ENCODE results near the gene HORMAD2.

DNA sequence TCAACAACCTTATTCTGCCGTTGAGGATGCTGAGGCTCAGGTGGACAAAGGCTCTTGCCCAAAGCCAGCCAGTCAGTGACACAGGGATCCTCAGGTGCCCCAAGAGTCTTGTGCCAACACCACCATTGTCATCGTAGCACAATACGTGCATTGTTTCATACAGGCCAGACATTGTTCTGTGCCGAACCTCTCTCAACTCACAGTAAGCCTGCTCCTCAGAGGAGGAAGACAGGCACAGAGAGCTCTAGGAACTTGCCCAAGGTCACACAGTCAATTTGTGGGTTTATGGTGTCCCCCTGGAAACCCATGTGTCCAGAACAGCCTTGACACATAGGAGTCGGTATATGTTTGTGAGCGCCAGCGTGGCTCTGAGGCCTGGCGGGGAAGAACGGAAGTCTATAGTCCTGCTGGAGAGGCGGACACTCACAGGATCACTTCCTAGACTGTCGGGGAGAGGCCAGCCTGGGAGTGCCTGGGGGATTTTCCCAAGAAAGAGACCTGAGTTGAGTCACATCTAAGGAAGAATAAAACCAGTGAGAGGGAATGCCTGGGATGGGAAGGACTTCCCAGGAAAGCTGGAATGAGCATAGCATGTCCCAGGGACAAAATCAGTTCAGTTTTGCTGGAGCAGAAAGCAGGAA, 146.0 kb downstream of the HORMAD2 start:
- TF ChIP-seq, protein P1, sequence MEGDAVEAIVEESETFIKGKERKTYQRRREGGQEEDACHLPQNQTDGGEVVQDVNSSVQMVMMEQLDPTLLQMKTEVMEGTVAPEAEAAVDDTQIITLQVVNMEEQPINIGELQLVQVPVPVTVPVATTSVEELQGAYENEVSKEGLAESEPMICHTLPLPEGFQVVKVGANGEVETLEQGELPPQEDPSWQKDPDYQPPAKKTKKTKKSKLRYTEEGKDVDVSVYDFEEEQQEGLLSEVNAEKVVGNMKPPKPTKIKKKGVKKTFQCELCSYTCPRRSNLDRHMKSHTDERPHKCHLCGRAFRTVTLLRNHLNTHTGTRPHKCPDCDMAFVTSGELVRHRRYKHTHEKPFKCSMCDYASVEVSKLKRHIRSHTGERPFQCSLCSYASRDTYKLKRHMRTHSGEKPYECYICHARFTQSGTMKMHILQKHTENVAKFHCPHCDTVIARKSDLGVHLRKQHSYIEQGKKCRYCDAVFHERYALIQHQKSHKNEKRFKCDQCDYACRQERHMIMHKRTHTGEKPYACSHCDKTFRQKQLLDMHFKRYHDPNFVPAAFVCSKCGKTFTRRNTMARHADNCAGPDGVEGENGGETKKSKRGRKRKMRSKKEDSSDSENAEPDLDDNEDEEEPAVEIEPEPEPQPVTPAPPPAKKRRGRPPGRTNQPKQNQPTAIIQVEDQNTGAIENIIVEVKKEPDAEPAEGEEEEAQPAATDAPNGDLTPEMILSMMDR (conservative IDR thresholded peaks at IDR 0.05 in 1 of 2, IDR thresholded peaks at IDR 0.05 in 1 of 2; ENCODE audit: low read depth in 1 of 2, low read length in 2 of 2): no peak
- no peak for TF ChIP-seq EZH2 (IDR thresholded peaks at IDR 0.05; ENCODE audit: low read length, missing control alignments)
